ENCODE results near the gene CCDC88C.

Gene CCDC88C

GRCh38 chr14:91243074-91243471 is 174.5 kb downstream of the CCDC88C start:
- no peak overlapping the region for H3K4me3 ChIP-seq (ENCODE audit: low read length)
- no peak for TF ChIP-seq CTCF (conservative IDR thresholded peaks at IDR 0.05; ENCODE audit: low read depth, low read length)
- DNase-seq (ENCODE audit: low read depth): no peak

GRCh38 chr14:91242635-91243034 is 175.0 kb downstream of the CCDC88C start:
- TF ChIP-seq CTCF (conservative IDR thresholded peaks at IDR 0.05; ENCODE audit: low read depth, low read length): no peak
- no peak for DNase-seq (ENCODE audit: low read depth)
- H3K4me3 ChIP-seq (ENCODE audit: low read length): no peak overlapping the region

- H3K4me3 ChIP-seq (ENCODE audit: low read length): no peak overlapping the region
- DNase-seq (ENCODE audit: low read depth): no peak
- TF ChIP-seq CTCF (conservative IDR thresholded peaks at IDR 0.05; ENCODE audit: low read depth, low read length): no peak
These were observed 175.8 kb downstream of the CCDC88C start for GRCh38 chr14:91241863-91242262.

- no peak for DNase-seq (ENCODE audit: low read depth)
- TF ChIP-seq CTCF (conservative IDR thresholded peaks at IDR 0.05; ENCODE audit: low read depth, low read length): no peak
These were observed 179.0 kb downstream of the CCDC88C start for GRCh38 chr14:91238661-91239060.

GRCh38 chr14:91238085-91238484 is 179.5 kb downstream of the CCDC88C start:
- H3K4me3 ChIP-seq (ENCODE audit: low read length): no peak overlapping the region
- DNase-seq (ENCODE audit: low read depth): no peak
- TF ChIP-seq CTCF (conservative IDR thresholded peaks at IDR 0.05; ENCODE audit: low read depth, low read length): no peak

More at GRCh38 chr14:91238661-91239060, 179.0 kb downstream of the CCDC88C start:
- no peak overlapping the region for H3K4me3 ChIP-seq (ENCODE audit: low read length)

GRCh38 chr14:91237219-91237618 is 180.4 kb downstream of the CCDC88C start:
- DNase-seq (ENCODE audit: low read depth): no peak
- no peak overlapping the region for H3K4me3 ChIP-seq (ENCODE audit: low read length)
- no peak for TF ChIP-seq CTCF (conservative IDR thresholded peaks at IDR 0.05; ENCODE audit: low read depth, low read length)

GRCh38 chr14:91235841-91236240 is 181.8 kb downstream of the CCDC88C start:
- H3K4me3 ChIP-seq (ENCODE audit: low read length): no peak overlapping the region
- no peak for TF ChIP-seq CTCF (conservative IDR thresholded peaks at IDR 0.05; ENCODE audit: low read depth, low read length)
- DNase-seq (ENCODE audit: low read depth): no peak
